NCI-H1092 treated with DMSO at 0.1 percent for 48 hours (cell line): Measurements from ENCODE around the gene LRCOL1.

Experiments used
- DNase-seq: peaks from one replicate; lab custom pipeline; 2025; lab: John Stamatoyannopoulos, UW

LRCOL1 gene

GRCh38 chr12:132610051-132610759 is at the start of gene LRCOL1:
Gene LRCOL1, minus strand, starts transcription at chr12:132610582. Its CDS starts 4,331 bp downstream, at chr12:132606251.
- DNase-seq: no peak

- DNase-seq: no peak
These were observed 49.7 kb upstream of the LRCOL1 start for GRCh38 chr12:132660052-132660451.

DNA sequence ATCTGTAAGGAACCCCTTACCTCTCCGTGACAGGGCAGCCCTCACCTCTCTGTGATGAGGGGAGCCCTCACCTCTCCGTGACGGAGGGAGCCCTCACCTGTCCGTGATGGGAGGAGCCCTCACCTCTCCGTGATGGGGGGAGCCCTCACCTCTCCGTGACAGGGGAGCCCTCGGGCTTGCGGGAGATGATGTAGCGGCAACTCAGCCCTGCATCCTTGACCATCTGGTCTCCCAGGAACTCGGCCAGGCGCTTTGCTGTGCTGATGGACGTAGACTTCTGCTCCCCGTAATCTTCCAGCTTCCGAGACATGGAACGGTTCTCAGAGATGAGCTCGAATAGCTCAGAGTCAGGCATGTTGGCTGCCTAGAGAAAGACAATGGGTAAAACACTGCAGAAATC is 48.8 kb upstream of the LRCOL1 start:
- no peak for DNase-seq

DNA sequence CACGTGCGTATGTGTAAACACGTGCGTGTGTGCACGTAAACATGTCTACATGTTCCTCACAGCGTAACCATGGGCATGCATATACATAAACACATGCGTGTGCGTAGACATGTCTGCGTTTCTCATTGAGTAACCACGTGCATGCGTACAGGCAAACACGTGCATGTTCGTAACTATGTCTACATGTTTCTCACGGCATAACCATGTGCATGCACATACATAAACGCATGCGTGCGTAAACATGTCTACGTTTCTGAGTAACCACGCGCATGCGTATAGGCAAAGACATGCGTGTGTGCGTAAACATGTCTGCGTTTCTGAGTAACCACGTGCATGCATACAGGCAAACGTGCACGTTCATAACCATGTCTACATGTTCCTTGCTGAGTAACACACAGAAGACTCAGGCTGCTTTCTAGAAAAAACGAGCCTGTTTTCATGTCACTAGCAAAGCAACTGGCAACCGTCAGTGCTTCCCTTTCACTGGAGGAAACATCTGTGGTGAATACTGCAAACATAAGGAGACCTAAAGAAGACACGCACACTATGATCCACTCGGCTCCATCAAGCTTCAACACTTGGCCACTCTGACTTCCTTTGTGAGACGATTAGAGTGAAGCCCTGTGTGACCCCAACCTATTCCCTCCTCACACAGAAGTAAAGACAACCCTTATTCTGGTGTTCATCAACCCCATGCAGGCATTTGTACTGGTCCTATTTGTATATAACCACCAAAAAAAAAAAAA is 47.9 kb upstream of the LRCOL1 start:
- no peak for DNase-seq

DNA sequence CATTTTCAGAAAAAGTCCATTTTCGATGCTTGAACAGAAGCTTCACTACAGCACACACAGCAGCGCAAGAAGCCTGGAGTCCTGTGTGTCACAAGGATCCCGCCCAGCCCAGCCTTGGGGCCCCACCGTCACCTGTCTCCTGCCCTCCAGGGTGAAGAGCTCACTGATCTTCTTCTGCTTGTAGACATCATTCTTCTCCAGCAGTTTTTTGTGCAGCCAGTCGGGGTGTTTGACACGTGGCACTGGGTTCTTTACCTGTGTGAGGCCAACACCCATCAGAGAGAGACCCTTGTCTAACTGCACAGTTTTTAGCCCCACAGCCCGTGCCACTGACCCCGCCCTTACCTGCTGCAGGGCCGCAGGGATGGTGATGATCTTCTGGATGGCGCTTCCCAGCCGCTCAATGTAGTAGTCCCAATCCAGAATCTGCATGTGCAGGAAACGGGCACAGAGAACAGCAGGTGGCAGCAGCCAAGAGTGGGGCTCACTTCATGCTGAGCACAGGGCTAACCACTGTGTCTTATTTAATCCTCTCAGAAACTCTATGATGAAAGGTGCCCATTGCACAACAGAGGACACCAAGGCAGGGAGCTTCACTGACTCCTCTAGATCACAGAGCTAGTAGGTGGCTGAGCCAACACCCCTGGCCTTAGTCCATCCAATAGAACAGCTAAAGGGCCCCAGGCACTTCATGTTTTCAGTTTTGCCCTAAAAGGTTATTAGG is 46.8 kb upstream of the LRCOL1 start:
- no peak for DNase-seq

DNA sequence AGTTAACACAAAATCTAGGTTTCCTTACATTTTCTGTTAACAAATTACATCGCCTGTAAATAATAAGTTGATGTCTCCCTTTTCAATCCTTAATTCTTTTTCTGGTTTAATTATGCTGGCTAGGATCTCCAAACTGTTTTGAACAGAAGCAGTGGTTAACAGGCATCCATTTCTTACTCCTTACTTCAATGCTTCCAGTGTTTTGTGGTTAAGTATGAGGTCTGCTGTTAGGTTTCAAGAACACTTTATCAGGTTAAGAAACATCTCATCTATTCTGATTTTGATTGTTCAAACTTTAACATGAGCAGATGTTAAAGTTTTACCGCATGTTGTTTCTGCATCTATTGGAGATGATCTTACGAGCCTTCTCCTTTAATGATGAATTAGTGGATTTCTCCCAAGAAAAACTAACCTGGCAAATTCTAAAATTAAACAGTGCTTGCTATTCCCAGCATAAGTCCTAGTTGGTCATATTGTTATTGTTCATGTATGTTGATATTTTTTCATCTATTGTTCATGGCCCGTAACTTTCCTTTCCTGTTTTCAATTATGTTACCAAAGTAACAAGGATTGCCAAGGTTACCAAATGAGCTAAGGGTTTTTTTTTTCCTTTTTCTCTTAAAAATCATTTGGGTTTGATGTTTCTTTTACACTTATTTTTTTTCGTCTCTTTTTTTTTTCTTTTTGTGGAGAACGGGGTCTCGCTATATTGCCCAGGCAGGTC is 43.3 kb upstream of the LRCOL1 start:
- DNase-seq: no peak

DNA sequence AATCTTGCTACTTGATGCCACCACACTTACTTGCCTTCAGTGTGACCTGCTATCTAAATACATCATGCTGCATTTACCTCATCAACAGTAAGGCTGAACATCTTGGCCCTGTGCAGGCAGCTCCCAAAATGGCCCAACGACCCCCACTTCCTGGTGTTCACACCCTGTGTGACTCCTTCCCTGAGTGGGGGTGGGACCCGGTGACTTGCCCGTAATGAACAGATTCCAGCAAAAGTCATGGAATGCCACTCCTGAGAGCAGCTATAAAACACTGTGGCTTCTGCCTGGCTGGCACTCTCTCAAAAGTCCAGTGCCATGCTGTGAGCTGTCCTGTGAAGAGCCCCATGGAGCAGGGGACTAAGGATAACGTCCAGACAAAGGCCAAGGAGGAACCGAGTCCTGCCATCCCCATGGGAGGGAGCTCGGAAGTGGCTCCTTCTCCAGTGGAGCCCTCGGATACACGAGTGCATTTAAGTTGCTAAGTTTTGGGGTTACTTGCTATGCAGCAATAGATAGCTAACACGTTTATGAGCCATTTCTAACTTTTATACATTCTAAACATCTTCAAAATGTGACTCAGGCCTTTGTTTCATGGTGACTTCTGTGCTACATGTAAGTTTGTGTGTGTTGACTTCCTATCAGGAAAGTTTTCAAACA is 41.2 kb upstream of the LRCOL1 start:
- DNase-seq: peak; percentile 93

DNA sequence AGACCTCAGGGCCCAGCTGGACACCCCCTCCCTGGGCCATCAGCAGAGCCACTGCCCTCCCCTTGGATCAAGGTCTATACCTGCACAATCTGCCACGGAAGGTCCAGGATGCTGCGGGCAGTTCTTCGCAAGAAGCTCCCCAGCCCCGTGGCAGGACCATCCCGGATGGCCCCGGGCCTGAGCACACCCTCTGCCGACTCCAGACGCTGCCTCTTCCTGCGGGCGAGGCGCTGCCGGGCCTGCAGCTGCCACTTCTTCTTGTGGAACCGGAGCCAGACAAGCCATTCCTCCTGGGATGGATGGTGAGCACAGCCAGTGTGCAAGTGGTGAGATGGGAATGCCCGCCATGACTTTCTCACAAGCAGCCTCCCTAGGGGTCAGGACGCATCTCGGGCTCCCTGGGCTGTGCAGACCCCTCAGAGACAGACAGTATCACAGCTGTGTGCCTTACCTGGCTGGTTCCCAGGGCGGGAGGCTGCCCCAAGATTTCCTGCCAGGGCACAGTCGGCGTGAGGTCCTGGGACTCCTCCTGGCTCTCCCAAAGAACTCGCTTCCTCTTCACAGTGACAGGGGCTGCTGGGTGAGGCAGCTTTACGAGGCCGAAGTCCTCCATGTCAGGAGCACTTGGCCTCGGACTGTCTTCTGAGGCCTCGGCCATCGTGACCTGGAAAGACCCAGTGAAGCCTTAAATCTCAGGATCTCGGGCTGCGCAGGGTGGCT is 39.0 kb upstream of the LRCOL1 start:
- DNase-seq: no peak

DNA sequence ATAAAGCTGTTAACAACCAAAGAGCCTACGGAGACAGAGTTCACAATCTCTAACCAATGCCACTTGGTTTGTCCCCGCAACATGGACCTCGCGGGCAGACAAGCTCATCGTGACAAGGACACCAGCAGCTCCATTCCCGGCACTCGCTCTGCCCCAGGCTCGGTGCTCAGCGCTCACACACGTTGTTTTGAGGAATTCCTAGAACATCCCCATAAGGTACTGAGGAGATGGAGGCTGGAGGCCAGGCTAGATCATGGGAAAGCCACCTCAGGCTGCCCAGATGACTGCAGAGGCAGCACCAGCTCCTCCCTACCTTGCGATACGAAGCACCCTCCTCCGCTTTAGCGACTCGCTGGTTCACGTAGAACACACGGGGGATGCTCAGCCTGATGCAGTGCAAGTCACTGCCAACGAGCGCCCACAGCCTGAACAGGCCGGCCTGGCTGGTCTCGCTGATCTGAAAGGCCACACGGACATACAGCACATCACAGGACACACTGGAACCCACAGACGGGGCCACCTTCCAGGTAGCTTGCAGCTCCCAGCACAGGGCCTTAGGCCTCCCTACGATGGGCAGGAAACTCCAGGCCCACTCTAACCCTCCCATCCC is 38.3 kb upstream of the LRCOL1 start:
- no peak for DNase-seq

DNA sequence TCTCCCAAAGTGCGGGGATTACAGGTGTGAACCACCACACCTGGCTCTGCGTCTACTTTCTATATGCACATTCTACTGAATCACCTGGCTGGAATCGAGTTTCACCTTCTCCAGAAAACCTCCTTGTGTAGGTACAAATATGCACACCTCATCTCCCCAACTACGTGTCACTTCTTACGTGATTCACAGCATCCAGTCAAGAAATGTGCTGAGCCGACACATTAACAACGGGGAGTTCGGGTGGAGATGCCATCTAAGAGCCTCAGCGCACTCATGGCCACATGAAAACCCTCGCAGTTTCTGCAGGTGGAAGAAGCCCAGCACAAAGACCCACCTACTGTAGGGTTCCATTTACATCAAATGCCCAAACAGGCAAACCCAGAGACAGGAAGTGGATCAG is 37.5 kb upstream of the LRCOL1 start:
- DNase-seq: no peak

DNA sequence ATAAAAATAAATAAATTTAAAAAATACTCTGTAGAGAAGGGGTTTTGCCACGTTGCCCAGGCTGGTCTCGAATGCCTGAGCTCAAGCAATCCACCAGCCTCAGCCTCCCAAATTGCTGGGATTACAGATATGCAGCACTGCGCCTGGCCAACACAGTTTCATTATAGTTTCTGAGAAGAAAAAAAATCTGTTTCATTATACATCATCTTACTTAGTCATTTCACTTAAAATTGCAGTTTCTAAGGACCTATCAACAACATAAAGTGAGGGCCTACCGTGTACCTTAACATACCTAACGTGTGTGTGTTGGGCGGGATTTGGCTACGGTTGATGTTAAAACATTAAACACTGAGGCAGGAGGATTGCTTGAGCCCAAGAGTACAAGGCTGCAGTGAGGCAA is 36.5 kb upstream of the LRCOL1 start:
- DNase-seq: no peak

DNA sequence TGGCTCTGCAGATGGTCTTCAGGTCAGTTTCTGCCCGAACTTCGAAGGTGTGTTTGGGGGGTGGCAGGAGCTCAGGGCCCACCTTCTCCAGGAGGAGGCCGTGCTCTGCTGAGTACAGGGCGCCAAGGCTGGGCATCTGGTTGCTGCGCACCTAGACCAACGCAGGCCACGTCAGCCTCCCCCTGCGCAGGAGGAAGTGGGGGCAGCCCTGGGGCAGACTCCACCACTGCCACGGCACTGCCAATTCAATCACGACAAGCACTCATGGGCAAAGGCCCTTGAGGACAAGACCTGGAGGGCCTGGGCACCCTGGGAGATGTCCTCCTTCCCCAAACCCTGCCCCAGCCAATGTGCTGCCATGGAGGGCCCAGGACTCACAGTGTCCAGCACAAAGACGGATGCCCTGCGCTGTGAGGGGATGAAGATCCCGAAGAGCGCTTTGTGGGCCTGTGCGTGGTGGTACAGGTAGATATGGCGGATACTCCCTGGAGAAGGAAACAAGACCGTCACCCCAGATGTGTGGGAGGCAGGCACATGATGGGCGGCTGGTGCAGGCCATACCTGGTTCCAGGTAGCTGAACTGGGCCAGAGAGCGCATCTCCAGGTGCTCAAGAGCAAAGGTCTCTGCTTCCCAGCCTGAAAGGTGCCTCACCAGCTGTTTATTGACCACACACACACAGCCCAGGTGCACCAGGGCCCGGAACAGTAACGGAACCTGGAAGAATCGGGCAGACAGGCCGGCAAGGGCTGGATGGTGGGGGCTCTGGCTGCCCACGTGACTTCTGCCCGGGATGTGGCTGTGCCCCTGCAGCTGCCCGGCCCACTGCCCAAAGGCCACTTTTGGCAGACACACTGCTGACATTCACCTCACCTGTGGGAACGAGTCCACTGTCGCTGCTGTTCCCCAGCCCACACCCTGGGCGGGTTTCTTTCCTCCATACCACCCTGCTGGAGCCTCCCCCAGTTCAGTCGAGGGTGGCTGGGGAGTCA is 32.8 kb upstream of the LRCOL1 start:
- DNase-seq: no peak

DNA sequence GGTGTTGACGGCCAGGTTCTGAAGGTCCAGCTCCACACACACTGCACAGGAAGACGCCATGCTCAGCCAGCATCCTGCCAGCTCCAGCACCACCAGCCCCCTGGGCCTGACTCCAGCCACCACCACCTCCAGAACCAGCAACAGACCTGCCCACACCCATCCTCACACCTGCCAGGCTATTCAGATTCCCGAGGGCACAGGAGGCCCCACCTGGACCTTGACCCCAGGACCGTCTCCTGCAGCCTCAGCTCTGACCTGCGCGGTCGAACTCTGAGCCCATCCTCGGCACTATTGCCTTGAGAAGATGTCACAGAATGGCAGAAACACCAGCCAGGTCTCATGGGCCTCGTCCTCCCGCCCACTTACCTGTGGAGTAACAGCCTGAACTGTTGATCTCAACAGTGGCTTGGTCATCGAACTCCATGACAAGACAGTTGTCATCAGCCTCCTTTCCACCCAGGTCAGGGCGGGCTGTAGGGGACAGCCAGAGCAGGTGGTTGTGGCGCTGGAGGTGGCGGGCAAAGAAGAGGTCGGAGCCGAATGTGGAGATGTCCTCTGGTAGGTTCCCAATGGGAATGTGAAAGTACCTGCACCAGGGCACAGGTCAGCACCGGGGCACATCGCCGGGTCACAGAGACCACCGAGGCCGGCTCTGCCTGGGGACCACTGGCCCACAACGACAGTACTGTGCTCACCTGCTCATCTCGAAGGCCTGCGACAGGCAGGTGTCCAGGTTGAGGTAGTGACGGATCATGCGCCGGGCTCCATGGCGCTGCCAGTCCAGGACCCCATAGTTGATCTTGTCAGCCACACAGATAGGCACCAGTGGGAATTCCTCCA is 31.6 kb upstream of the LRCOL1 start:
- no peak for DNase-seq

DNA sequence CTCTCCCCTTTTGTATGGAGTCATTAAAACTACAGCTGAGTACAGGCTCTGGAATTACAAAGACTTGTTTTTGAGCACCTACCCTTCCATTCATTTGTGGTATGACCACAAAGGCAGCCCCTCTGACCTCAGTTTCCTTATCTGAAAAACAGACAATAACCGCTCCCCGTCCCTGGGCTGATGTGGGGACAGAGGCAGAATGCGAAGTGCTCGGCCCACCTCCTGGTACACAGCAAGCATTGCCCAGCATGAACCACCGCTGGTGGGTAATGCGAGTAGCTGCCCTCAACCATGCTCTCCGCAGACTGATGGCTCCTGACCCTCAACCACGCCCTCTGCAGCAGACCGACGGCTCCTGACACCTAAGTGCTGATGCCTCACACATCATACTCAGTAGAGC is 30.6 kb upstream of the LRCOL1 start:
- DNase-seq: no peak

DNA sequence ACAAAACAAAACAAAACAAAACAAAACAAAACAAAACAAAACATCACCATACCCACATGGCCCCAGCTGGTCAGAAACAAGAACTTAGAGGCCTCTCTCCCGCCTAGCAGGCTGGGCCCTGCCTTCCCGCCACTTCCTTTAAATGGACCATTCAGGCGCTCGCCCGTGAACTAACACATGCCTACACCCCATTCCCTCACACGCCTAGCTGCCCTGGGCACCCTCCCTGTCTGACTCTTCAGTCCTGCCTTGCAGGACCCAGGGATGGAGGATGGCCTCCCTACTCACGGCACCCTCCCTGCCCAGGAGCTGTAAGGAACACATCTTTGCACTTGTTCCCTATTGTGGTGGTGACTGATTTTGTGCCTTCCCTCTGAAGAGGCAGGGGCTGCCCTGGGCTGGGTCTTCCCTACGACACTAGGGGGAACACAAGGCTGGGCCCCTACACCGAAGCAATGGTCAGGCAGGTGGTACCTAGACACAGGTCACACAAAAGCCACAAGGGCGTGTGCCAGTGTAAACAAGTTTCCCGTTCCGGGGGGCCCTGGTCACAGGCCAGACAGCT is 29.7 kb upstream of the LRCOL1 start:
- no peak for DNase-seq

DNA sequence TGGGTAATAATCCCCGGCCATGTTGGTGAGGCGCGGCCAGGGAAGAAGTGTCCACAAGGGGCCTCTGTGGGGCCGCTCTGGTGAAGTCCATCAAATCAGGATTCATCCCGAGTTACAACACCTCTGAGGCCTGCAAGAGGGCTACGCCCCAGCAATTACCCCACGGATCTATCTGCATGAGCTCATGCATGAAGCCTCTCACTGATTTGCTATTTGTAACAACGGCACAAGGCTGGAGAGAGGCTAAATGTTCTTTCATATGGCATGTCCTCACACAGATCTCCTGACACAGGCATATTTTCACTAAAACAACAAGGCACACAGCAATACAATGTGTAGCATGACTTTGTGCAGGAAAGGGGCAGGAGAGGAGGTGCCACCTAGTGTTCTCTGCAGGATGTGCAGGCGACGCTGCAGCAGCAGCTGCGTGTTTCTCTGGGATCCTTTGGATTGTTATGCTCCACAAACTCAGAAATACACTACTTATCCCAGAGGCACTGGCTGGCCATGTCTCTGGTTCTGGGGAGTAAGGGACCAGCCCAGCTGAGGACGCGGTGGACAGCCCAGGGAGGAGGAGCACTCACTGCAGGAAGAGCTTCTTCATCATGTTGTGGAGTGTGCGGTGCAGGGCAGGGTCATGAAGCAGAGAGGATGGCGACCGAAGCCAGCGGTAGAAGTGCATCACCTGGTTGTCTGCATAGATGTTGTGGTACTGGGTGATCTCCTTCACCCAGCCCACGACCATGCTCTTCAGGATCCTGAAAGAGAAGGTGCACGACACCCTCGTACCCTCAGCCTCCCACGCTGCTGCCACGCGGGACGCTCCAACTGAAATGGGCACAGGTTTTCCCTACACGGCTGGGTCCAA is 28.4 kb upstream of the LRCOL1 start:
- DNase-seq: no peak

DNA sequence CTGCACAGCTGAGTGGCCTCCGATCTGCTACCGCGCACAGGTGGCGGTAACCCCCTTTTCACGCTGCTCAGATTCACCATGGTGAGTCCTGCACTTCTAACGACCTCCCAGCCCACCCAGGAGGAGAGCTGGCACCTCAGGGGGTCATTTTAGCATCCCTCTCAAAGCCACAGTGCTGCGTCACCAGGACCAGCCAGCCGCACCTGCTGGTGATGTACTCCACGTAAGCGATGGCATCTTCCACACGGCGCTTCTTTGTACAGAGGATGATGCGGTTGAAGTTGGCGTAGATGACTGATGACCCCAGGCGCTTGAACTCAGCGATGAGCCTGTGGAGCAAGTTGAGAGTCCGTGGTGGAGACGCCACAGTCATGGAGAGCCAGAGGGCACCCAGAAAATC is 27.4 kb upstream of the LRCOL1 start:
- DNase-seq: no peak
